GM19238 (cell line): ENCODE results near the gene KMT2A.
"Not testable (repeated sequence)": the region's sequence is repeated elsewhere in the genome, so short reads cannot be mapped to it uniquely, and the experiment has no call there.

Source experiments
- DNase-seq: peaks from one replicate; pipeline ENCODE4 v3.0.0; 2011; ENCODE audit warnings: low spot score; ENCODE audit not compliant: insufficient read length

Gene KMT2A

GRCh38 chr11:118434553-118435289 lies 1.6 kb upstream of the KMT2A start:
- no peak for DNase-seq

- peak; percentile 55 for DNase-seq
Observed at GRCh38 chr11:118435290-118435892, 901 bp upstream of the KMT2A start.

GRCh38 chr11:118436639-118437207 lies 431 bp downstream of the KMT2A start:
- DNase-seq = no peak

- DNase-seq = peak; percentile 29
Observed at GRCh38 chr11:118437208-118438125, 1.2 kb downstream of the KMT2A start.

GRCh38 chr11:118438314-118438931 lies 2.1 kb downstream of the KMT2A start:
- peak; percentile 36 for DNase-seq

GRCh38 chr11:118439646-118440045 lies 3.4 kb downstream of the KMT2A start:
- no peak for DNase-seq

GRCh38 chr11:118441770-118442275 lies 5.5 kb downstream of the KMT2A start:
- no peak for DNase-seq

- DNase-seq = no peak
Observed at GRCh38 chr11:118442301-118442700, 6.0 kb downstream of the KMT2A start.

- DNase-seq = no peak
Observed at GRCh38 chr11:118442908-118443589, 6.8 kb downstream of the KMT2A start.

GRCh38 chr11:118443590-118444218 lies 7.4 kb downstream of the KMT2A start:
- DNase-seq = no peak

- no peak for DNase-seq
Observed at GRCh38 chr11:118447423-118447822, 11.1 kb downstream of the KMT2A start.

GRCh38 chr11:118448294-118448693 lies 12.0 kb downstream of the KMT2A start:
- DNase-seq = peak; percentile 43

- no peak for DNase-seq
Observed at GRCh38 chr11:118449316-118449918, 13.1 kb downstream of the KMT2A start.

- DNase-seq = no peak
Observed at GRCh38 chr11:118450451-118450850, 14.2 kb downstream of the KMT2A start.

- no peak for DNase-seq
Observed at GRCh38 chr11:118462178-118462577, 25.9 kb downstream of the KMT2A start.

GRCh38 chr11:118468968-118469367 lies 32.7 kb downstream of the KMT2A start:
- DNase-seq = not testable (repeated sequence)

GRCh38 chr11:118471030-118471429 lies 34.7 kb downstream of the KMT2A start:
- no peak for DNase-seq

GRCh38 chr11:118473537-118473936 lies 37.2 kb downstream of the KMT2A start:
- no peak for DNase-seq

GRCh38 chr11:118476676-118477075 lies 40.4 kb downstream of the KMT2A start:
- DNase-seq = no peak
